GM12878 (cell line): ENCODE results near the gene PRR5. TPM values are rescaled to one million over a fixed set of nuclear protein-coding genes. Genes with fewer than 3 reads are reported as not detected.

ENCODE experiments used
- ATAC-seq: fragments of 200-7000 bp; cut with Tn5 transposase; 3 replicates; pipeline ENCODE4 v1.9.1; 2020; ENCODE audit warnings: mild to moderate bottlenecking, moderate library complexity
- BruUV-seq: library from RNA; stranded (reverse); fragments of 400-500 nt; replicated peaks from 2 replicates; lab custom pipeline; 2021; lab: Mats Ljungman, UMichigan
- CTCF ChIA-PET: fragments of 300-600 bp; sonication (Branson Sonifier 250); formaldehyde crosslinking; extraction: SDS; loops from one replicate; lab custom pipeline; 2021; ENCODE audit warnings: inconsistent platforms; lab: Yijun Ruan, JAX
- POLR2A ChIA-PET: fragments of 350-600 bp; formaldehyde crosslinking; extraction: SDS; loops from one replicate; lab custom pipeline; 2021; ENCODE audit warnings: inconsistent platforms; lab: Charles Lee
- RAD21 ChIA-PET: fragments of 300-600 bp; sonication (Branson Sonifier 250); formaldehyde crosslinking; loops from one replicate; lab custom pipeline; 2023; ENCODE audit warnings: antibody characterized with exemption; ENCODE audit not compliant: unreplicated experiment; lab: Charles Lee
- SMC1A ChIA-PET: fragments of 300-600 bp; sonication (Branson Sonifier 250); formaldehyde crosslinking; loops from one replicate; lab custom pipeline; 2023; ENCODE audit not compliant: unreplicated experiment, uncharacterized antibody; lab: Charles Lee
- DNase-seq: peaks from one replicate; pipeline ENCODE4 v3.0.0-alpha.2; 2011; ENCODE audit warnings: low read depth, low spot score
- FAIRE-seq: peaks from 3 replicates; lab custom pipeline; 2011; peaks lifted over from hg19 to GRCh38; lab: Jason Lieb, UNC
- H2AFZ ChIP-seq: 2 replicates; pipeline ENCODE4 v1.6.0; 2011; ENCODE audit warnings: low read depth, low read length, control low read depth; ENCODE audit not compliant: control insufficient read depth
- H3K27ac ChIP-seq: 2 replicates; pipeline ENCODE4 v1.5.1; 2011; ENCODE audit warnings: control low read depth; ENCODE audit not compliant: control insufficient read depth, insufficient read depth
- H3K27me3 ChIP-seq, 2 experiments: replicated peaks in 1 of 2; 2 replicates each; pipeline versions ENCODE4 v1.6.0 to v1.6.1; 2011; ENCODE audit warnings: low read length in 1 of 2; ENCODE audit not compliant: control insufficient read depth in 2 of 2, insufficient read depth in 2 of 2
- H3K36me3 ChIP-seq, 2 experiments: 2 replicates each; pipeline ENCODE4 v1.5.1; 2011; ENCODE audit warnings: low read length in 1 of 2; ENCODE audit not compliant: control insufficient read depth in 2 of 2, insufficient read depth in 2 of 2
- H3K4me1 ChIP-seq: 2 replicates; pipeline ENCODE4 v1.6.1; 2011; ENCODE audit warnings: mild to moderate bottlenecking, low read length, moderate library complexity, mixed read lengths; ENCODE audit not compliant: control insufficient read depth, insufficient read depth
- H3K4me2 ChIP-seq: 2 replicates; pipeline ENCODE4 v1.6.0; 2011; ENCODE audit warnings: control low read depth; ENCODE audit not compliant: control insufficient read depth, insufficient read depth
- H3K4me3 ChIP-seq: fragments of 200-600 bp; sonication (generic); 2 replicates; pipeline ENCODE4 v1.5.1; 2016
- H3K79me2 ChIP-seq: 2 replicates; pipeline ENCODE4 v1.6.0; 2011; ENCODE audit warnings: low read length; ENCODE audit not compliant: control insufficient read depth, insufficient read depth
- H3K9ac ChIP-seq: 2 replicates; pipeline ENCODE4 v1.8.0; 2011; ENCODE audit warnings: low read length, control low read depth, mixed read lengths; ENCODE audit not compliant: control insufficient read depth, insufficient read depth
- H3K9me3 ChIP-seq: replicated peaks from 3 replicates; pipeline ENCODE4 v1.5.1; 2011; ENCODE audit warnings: mild to moderate bottlenecking, low read length; ENCODE audit not compliant: control insufficient read depth, insufficient read depth
- H4K20me1 ChIP-seq: 2 replicates; pipeline ENCODE4 v1.6.0; 2011; ENCODE audit not compliant: control insufficient read depth, insufficient read depth
- BHLHE40 ChIP-seq, 2 experiments: fragments of 450-650 bp in 1 of 2; IDR thresholded peaks; 2 replicates each; pipeline ENCODE4 v1.6.1; 2011 to 2017; ENCODE audit warnings: low read depth in 2 of 2, borderline replicate concordance in 1 of 2, improper control_type of control experiment in 1 of 2, low read length in 1 of 2, mild to moderate bottlenecking in 1 of 2
- CUX1 ChIP-seq: IDR thresholded peaks from 2 replicates; pipeline ENCODE4 v1.6.1; 2012; ENCODE audit warnings: improper control_type of control experiment, low read depth, low read length; ENCODE audit not compliant: insufficient replicate concordance
- SUZ12 ChIP-seq: fragments of 200-600 bp; sonication (generic); IDR thresholded peaks from one replicate; pipeline ENCODE4 v1.6.1; 2018; ENCODE audit warnings: antibody characterized with exemption, mild to moderate bottlenecking; ENCODE audit not compliant: unreplicated experiment
- USF1 ChIP-seq: IDR thresholded peaks from 2 replicates; pipeline ENCODE4 v1.6.1; 2011; ENCODE audit warnings: borderline replicate concordance, low read depth, mild to moderate bottlenecking, moderate library complexity, mixed read lengths, low read length; ENCODE audit not compliant: insufficient read depth; ENCODE audit errors: extremely low read length
- ZNF217 ChIP-seq: fragments of 450-650 bp; IDR thresholded peaks from 2 replicates; pipeline ENCODE4 v1.6.1; 2017; ENCODE audit warnings: antibody characterized with exemption, mild to moderate bottlenecking
- WGBS: methylation state at CpG from one replicate; pipeline ENCODE4 v1.1.6; 2016; ENCODE audit warnings: low lambda C conversion rate; ENCODE audit not compliant: insufficient replicate concordance, insufficient coverage; ENCODE audit errors: missing lambda C conversion rate; 5-methylcytosine and 5-hydroxymethylcytosine counted together
- in situ Hi-C: fragments of 300-500 bp; cut with MboI; formaldehyde crosslinking; loops from 9 replicates; pipeline ENCODE4 v1.14.3; 2018; ENCODE audit warnings: mixed read lengths
- intact Hi-C: fragments of 100-400 bp; cut with micrococcal nuclease; formaldehyde crosslinking; loops from one replicate; pipeline ENCODE4 v1.14.2; 2022; ENCODE audit not compliant: unreplicated experiment
- polyA plus RNA-seq, 11 experiments: library from polyadenylated mRNA; depleted of rRNA in 4 of 11; unstranded in 6 of 11; stranded (reverse) in 5 of 11; fragments of >200 nt; fragmentation: Nextera tagmentation in 4 of 11; fragmentation: Illumina TruSeq in 1 of 11; extraction: Ambion mirVana in 4 of 11; extraction: Trizol in 1 of 11; gene quantifications; 1 replicate in 1 of 11; 2 replicates in 10 of 11; pipeline versions ENCODE4 v1.2.1 to v1.2.3, GENCODE V29; 2011 to 2016; ENCODE audit warnings: inconsistent platforms in 2 of 11, missing spikeins in 2 of 11, low read depth in 1 of 11
- total RNA-seq, 4 experiments: library from RNA; depleted of rRNA in 3 of 4; stranded (reverse); fragments of >200 nt in 3 of 4; fragmentation: Illumina TruSeq in 1 of 4; extraction: Trizol in 1 of 4; gene quantifications; 2 replicates each; pipeline versions ENCODE4 v1.2.1 to v1.2.3, GENCODE V29; 2013 to 2021

Gene PRR5
- total and polyA plus RNA-seq, 10 of the 15 experiments (the other 5 are each of a cell fraction or from before 2014, with no cell fraction given): 0.03 to 9.4 (median 1.5) TPM

- Histone ChIP-seq H3K4me3 (no peak overlapping the region), H3K9me3 (no peaks in the 10 kb centered on the region), H2AFZ (no peak overlapping the region), H3K4me1 (no peaks in the 10 kb centered on the region), H3K4me2 (no peak overlapping the region), H3K9ac (no peak overlapping the region), H4K20me1 (no peaks in the 10 kb centered on the region)
- CTCF ChIA-PET: interaction anchor here (1.0 to 1.2 kb wide), 2 partner anchors 28 to 31 kb away, joined by 3 read pairs; no protein-coding TSS in a partner anchor
- BruUV-seq: no TSS peak
- SMC1A ChIA-PET: no interaction called here
- DNase-seq: no peak
- in situ Hi-C loops: no loop called here
- RAD21 ChIA-PET: no interaction called here
- POLR2A ChIA-PET: no interaction called here
- TF ChIP-seq BHLHE40 (IDR thresholded peaks at IDR 0.05; ENCODE audit: borderline replicate concordance in 1 of 2, low read depth in 2 of 2, low read length in 1 of 2): peak in 1 of 2 experiments; percentile 11; a peak in 1 of 4 replicates
- no peak for TF ChIP-seq SUZ12
- no peak for TF ChIP-seq CUX1
- TF ChIP-seq ZNF217: no peak
- peak; percentile 57 for TF ChIP-seq USF1
- TF ChIP-seq, all 136 proteins: peak for 2
- FAIRE-seq (no peak), ATAC-seq (no peak)
- 79% methylated on average over 21 of the region's 21 CpGs for WGBS
- intact Hi-C loops: no loop called here
- Histone ChIP-seq H3K36me3 (no peaks in the 10 kb centered on the region; a peak in 1 of 4 replicates), H3K79me2 (no peaks in the 10 kb centered on the region), H3K27ac (no peak overlapping the region), H3K27me3 (no peaks in the 10 kb centered on the region)
Observed at GRCh38 chr22:44728761-44729324, 26.8 kb downstream of the PRR5 start.
